GM19193 (cell line): ENCODE measurements around the gene DIP2B.

ENCODE experiments used
- POLR2A ChIP-seq: IDR thresholded peaks from 4 replicates; pipeline ENCODE4 v1.6.1; 2011; ENCODE audit not compliant: insufficient read depth, insufficient read length; ENCODE audit errors: extremely low read depth

Gene DIP2B

GRCh38 chr12:50504798-50505674, at the start of gene DIP2B:
DIP2B (plus strand) TSS chr12:50504985; CDS start chr12:50505141, 156 bp downstream.
- peak; percentile 79 for TF ChIP-seq POLR2A

GRCh38 chr12:50458606-50459005, 46.2 kb upstream of the DIP2B start:
- TF ChIP-seq POLR2A = no peak

- no peak for TF ChIP-seq POLR2A
Measured at GRCh38 chr12:50467439-50467838, 37.3 kb upstream of the DIP2B start.

GRCh38 chr12:50477241-50477832, 27.4 kb upstream of the DIP2B start:
- no peak for TF ChIP-seq POLR2A

- TF ChIP-seq POLR2A = no peak
Measured at GRCh38 chr12:50482571-50482970, 22.2 kb upstream of the DIP2B start.

- no peak for TF ChIP-seq POLR2A
Measured at GRCh38 chr12:50483488-50483887, 21.3 kb upstream of the DIP2B start.

- no peak for TF ChIP-seq POLR2A
Measured at GRCh38 chr12:50488801-50489200, 16.0 kb upstream of the DIP2B start.

- no peak for TF ChIP-seq POLR2A
Measured at GRCh38 chr12:50505675-50506530, 1.1 kb downstream of the DIP2B start.

GRCh38 chr12:50506753-50507473, 2.1 kb downstream of the DIP2B start:
- TF ChIP-seq POLR2A = no peak

GRCh38 chr12:50507474-50507838, 2.7 kb downstream of the DIP2B start:
- no peak for TF ChIP-seq POLR2A

GRCh38 chr12:50507930-50508329, 3.1 kb downstream of the DIP2B start:
- TF ChIP-seq POLR2A = no peak

GRCh38 chr12:50508414-50508813, 3.6 kb downstream of the DIP2B start:
- TF ChIP-seq POLR2A = no peak

- no peak for TF ChIP-seq POLR2A
Measured at GRCh38 chr12:50508970-50509663, 4.3 kb downstream of the DIP2B start.
